NCI-H526 (cell line): ENCODE data around the gene RXRA.

Experiments used
- DNase-seq, 2 experiments: peaks; one replicate each; lab custom pipeline; 2025; lab: John Stamatoyannopoulos, UW

Gene RXRA

GRCh38 chr9:134416385-134417015 lies 90.2 kb downstream of the RXRA start:
- no peak for DNase-seq

DNA sequence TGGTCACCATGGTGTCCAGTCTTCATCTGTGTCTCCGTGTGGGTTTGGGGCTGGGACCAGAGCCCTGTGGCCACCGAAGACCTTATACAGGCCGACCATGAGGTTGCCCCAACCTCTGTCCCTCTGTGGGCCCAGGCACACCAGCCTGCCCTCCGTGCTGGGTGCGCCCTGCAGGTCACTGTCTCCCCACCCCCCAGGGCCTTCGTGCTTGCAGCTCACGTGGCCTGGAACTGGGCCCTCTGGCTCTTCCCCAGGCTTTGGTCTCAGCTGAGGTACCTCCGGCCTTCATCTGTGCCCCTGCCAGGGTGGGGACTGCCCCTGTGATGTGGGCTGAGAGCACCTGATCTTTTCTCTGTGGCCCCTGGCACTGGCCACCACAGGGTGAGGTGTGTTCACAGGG lies 92.1 kb downstream of the RXRA start:
- no peak for DNase-seq

GRCh38 chr9:134419000-134419683 lies 92.9 kb downstream of the RXRA start:
- no peak for DNase-seq

DNA sequence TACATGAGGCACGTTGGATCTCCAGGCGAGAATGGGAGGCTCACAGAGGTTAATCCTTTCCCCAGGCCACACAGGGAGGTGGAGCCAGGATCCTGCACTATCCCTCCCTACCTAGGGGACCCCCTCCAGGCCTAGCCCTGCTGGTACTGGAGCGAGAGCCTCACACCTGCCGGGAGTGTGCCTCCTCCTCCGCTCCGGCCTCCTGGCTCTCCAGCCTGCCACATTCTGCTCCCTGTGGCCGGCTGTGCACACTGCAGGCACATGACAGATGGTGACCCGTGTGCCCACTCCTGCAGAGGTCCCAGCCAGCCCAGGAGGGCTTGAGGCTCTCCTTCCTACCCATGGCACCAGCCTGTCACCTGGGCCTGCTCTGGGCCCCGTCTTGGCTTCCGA lies 93.4 kb downstream of the RXRA start:
- peak in 1 of 2 experiments; percentile 10 for DNase-seq

DNA sequence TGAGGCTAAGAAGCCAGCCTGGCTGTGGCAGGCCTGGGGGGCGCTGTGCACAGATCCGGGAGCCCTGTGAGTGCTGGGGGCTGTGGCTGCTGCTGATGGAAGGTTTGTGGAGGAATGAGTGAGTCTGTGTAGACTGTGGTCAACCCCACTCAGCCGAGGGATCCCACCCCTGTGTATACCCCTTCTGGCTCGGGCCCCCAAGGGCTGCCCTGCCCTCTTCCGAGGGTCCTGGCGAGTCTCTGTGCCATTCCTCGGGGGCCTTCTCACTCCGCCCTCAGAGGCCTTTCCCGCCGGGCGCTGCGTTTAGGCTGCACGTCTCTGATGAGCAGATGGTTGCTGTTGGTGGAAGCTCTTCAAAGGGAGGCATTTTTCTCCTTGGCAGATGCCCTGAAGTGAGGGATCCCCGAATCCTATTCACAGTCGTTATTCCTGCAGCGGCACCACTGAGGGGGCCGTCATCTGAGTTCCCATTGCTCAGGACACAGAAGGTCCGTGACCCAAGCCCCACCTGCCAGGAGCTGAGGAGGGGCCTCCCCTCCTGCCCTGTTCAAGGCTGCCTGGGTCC lies 94.1 kb downstream of the RXRA start:
- no peak for DNase-seq

- DNase-seq = no peak
Observed at GRCh38 chr9:134420974-134421432, 94.7 kb downstream of the RXRA start.

DNA sequence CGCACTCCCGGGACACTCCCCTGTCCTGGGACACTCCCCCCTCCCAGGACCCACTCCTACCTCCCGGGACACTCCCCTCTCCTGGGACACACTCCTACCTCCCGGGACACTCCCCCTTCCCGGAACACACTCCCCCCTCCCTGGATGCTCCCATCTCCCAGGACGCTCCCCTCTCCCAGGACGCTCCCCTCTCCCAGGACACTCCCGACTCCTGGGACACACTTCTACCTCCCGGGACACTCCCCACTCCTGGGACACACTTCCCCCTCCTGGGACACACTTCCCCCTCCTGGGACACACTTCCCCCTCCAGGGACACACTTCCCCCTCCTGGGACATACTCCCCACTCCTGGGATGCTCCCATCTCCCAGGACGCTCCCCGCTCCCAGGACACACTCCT lies 95.6 kb downstream of the RXRA start:
- no peak for DNase-seq

DNA sequence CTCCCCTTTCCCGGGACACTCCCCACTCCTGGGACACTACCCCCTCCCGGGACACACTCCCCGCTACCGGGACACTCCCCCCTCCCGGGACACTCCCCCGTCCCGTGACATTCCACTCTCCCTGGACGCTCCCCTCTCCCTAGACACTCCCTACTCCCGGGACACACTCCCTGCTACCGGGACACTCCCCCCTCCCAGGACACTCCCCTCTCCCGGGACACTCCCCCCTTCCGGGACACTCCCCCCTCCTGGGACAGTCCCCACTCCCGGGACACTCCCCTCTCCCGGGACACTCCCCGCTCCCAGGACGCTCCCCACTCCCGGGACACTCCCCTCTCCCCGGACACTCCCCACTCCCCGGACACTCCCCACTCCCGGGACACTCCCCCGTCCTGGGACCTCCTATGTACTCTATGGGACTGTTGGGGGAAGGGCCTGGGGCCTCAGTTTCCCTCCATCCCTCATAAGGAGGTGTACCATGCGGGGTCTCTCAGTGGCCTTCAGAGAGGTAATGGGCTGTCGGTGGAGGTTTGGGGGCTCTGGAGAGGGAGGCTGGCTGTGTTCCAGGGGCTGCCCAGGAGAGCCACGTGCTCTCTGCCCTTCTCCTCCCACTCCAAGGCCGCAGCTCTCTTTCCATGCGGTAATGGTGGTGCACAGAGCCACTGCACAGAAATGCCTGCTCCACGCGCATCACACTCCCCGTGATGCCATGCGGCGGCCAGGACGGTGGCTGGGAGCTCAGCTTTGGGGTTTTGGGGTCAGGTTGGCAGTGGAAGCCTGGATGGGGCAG lies 96.2 kb downstream of the RXRA start:
- DNase-seq = no peak

GRCh38 chr9:134423166-134423565 lies 96.9 kb downstream of the RXRA start:
- DNase-seq = no peak

GRCh38 chr9:134423749-134424148 lies 97.5 kb downstream of the RXRA start:
- DNase-seq = no peak

- DNase-seq = no peak
Observed at GRCh38 chr9:134424818-134425217, 98.6 kb downstream of the RXRA start.

GRCh38 chr9:134425401-134425800 lies 99.1 kb downstream of the RXRA start:
- no peak for DNase-seq

DNA sequence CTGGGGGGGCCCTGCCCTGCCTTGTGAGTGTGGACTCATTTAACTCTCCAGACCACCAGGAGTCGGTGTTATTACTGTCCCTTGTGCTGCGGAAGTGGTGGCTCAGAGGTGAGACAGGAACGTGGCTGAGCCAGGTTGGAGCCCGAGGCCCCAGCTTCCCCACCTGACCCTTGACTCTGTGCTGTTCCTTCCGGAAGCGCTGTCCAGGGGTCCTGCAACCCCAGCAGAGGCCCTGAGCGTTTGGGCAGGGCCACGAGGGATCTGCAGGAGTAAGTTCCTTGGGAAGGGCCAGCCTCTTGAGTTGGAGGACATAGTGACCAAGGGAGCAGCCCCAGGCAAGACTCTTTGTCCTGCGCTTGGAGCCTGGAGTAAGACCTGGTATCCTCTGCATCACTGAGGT lies 99.6 kb downstream of the RXRA start:
- DNase-seq = no peak

DNA sequence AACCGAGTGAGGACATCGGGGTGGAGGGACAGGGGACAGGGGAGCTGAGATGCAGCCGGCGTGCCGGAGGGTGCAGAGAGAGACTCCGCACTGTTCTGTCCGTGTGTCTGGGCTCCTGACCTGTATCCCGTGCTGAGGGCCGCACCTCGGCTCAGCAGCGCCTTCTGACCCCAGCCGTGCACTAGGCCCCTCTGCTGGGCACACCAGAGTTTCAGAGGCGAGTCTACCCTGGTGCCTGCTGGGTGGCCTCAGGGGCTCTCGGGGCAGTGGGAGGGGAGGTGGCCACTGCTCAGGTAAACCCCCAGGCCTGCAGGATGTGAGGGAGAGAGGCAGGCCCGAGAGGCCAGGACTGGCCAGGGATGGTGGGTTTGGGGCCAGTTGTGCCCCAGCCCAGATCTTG lies 100.2 kb downstream of the RXRA start:
- no peak for DNase-seq

DNA sequence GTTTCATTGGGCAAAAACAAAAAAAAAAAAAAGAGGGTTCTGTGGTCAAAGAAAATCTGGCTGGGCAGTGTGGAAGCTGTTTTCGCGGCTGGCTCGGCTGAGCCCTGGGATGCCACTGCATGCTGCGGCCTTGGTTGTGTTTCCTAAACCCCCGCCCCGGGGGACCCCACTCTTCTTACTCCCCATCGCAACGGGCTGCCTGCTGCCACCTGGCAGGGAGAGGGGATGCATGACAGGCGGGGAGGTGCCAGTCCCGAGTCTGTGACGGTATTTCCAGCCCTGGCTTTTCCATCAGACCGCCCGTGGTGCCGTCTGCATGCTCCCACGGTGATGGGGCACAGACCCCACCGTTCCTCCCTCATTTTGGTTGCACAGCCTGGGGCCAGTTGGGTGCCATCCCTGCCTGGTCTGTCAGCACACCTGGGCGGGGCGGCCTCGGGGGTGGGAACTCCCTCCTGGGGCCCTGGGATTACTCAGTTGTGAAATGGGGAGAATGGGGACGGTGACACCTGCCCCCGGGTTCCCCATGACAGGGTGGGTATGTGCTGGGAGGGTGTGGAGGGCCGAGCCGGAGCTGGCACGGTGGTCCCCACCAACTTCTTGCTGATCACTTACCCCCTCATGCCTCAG lies 101.0 kb downstream of the RXRA start:
- no peak for DNase-seq

GRCh38 chr9:134428559-134428958 lies 102.3 kb downstream of the RXRA start:
- no peak for DNase-seq

DNA sequence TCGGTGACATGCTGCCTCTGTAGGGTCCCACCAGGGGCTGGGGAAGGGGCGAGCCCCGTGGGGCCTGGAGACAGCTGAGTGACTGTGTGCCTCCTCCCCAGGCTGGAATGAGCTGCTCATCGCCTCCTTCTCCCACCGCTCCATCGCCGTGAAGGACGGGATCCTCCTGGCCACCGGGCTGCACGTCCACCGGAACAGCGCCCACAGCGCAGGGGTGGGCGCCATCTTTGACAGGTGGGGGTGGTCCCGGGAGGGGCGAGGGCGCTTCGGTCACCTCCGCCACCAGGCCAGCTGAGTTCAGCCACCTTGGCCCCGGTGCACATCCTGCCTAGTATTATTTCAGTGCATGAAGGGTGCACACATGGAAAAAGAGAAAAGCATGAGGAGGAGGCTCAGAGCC lies 102.8 kb downstream of the RXRA start:
- no peak for DNase-seq

GRCh38 chr9:134429481-134429880 lies 103.2 kb downstream of the RXRA start:
- DNase-seq = no peak

DNA sequence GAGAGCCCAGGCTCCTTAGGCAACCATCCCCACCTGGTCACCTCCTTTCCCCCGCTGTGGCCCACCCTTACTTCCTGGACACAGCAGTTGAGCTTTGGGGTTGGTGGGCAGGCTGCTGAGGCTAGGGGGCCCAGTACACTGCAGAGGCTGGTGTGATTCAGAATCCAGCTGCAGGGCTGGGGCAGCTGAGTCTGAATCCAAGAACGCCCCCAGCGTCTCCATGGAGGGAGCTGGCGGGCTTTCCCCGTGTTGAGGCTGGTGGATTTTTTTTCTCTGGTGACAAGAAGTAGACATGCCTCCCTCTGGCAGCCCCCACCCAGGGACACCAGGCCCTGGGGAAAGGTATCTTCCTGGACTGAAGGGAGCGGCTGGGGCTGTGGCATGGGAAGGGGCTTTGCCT lies 104.8 kb downstream of the RXRA start:
- no peak for DNase-seq

DNA sequence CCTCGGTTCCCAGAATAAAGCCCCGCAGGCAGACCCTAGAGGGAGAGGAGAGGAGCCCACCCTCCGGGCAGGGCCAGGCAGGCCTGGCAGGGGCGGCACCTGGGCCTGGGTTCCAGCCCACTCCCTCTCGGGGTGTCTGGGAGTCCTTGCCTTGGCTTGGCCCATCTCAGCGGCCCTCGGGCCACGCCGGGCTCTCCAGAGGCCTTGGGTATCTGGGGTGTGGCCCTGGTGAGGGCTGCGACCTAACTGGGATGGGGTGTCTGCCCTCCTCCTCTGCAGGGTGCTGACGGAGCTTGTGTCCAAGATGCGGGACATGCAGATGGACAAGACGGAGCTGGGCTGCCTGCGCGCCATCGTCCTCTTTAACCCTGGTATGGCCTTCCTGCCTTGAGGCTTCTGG lies 105.4 kb downstream of the RXRA start:
- no peak for DNase-seq

GRCh38 chr9:134432471-134432870 lies 106.2 kb downstream of the RXRA start:
- no peak for DNase-seq

DNA sequence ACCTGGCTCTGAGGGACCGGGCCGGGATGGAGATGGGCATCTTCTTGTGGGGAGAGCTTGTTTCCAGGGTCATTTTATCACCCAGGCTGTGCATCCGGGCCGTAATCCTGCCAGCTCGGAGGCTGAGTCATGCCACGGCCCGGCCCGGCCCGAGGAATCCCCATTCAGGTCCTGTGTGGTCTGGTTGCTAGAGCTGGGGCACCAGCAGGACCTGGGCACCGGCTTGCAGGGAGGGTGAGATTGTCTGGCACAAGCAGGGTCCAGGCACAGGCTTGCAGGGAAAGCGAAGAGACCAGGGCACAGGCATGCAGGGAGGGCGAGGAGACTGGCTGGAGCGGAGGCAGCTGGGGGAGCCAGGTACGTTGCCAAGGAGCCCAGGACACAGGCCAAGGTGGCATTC lies 106.8 kb downstream of the RXRA start:
- DNase-seq = no peak
